ENCODE data around the gene CNGA2.

GRCh38 chrX:151780621-151781020, 46.1 kb downstream of the CNGA2 start:
- TF ChIP-seq CTCF (IDR thresholded peaks at IDR 0.05; ENCODE audit: insufficient read depth, low read length, poor library complexity, severe bottlenecking) (no peak), EZH2phosphoT487 (conservative IDR thresholded peaks at IDR 0.05; ENCODE audit: low read length) (no peak)
